Stomach (tissue), 4 donors: Measurements from ENCODE around the gene CCDC136.

Experiments used
- POLR2A ChIP-seq, 4 donors: fragments of 450-650 bp; IDR thresholded peaks; one replicate each; pipeline ENCODE4 v1.6.1; 2016; ENCODE audit warnings: antibody characterized with exemption in 4 of 4, control low read depth in 2 of 4, mild to moderate bottlenecking in 1 of 4, moderate library complexity in 1 of 4
- POLR2AphosphoS5 ChIP-seq, 3 donors: sonication (generic); formaldehyde crosslinking; IDR thresholded peaks; one replicate each; pipeline ENCODE4 v1.6.1; 2016; ENCODE audit warnings: antibody characterized with exemption in 3 of 3
- TF ChIP-seq, protein P1 (sequence below), 7 experiments: fragments of 450-650 bp in 4 of 7; fragments of 200-600 bp in 3 of 7; sonication (generic) in 3 of 7; IDR thresholded peaks; one replicate each; pipeline ENCODE4 v1.5.1; 2016 to 2019; ENCODE audit warnings: antibody characterized with exemption in 7 of 7, control low read depth in 2 of 7, mild to moderate bottlenecking in 1 of 7

GRCh38 chr7:128791972-128792327, 182 bp downstream of the CCDC136 start:
- TF ChIP-seq POLR2AphosphoS5 (IDR thresholded peaks at IDR 0.05) = no peak
- TF ChIP-seq, protein P1, sequence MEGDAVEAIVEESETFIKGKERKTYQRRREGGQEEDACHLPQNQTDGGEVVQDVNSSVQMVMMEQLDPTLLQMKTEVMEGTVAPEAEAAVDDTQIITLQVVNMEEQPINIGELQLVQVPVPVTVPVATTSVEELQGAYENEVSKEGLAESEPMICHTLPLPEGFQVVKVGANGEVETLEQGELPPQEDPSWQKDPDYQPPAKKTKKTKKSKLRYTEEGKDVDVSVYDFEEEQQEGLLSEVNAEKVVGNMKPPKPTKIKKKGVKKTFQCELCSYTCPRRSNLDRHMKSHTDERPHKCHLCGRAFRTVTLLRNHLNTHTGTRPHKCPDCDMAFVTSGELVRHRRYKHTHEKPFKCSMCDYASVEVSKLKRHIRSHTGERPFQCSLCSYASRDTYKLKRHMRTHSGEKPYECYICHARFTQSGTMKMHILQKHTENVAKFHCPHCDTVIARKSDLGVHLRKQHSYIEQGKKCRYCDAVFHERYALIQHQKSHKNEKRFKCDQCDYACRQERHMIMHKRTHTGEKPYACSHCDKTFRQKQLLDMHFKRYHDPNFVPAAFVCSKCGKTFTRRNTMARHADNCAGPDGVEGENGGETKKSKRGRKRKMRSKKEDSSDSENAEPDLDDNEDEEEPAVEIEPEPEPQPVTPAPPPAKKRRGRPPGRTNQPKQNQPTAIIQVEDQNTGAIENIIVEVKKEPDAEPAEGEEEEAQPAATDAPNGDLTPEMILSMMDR (IDR thresholded peaks at IDR 0.05) = no peak
- no peak for TF ChIP-seq POLR2A (IDR thresholded peaks at IDR 0.05)
